Spleen (tissue), 11 donors: Measurements from ENCODE around the gene EIF4B. TPM values are rescaled to one million over a fixed set of nuclear protein-coding genes. Genes with fewer than 3 reads are reported as not detected.

Experiments
- DNase-seq: peaks from one replicate; pipeline ENCODE4 v3.0.0-alpha.2; 2020
- H3K27ac ChIP-seq, 8 donors: fragments of 200-600 bp; sonication (generic) in 7 of 8; 1 replicate in 4 of 8; 2 replicates in 4 of 8; pipeline versions ENCODE4 v1.5.0 to v1.8.0; 2016 to 2021; ENCODE audit warnings: inconsistent platforms in 4 of 8, mild to moderate bottlenecking in 4 of 8, moderate library complexity in 1 of 8
- H3K27me3 ChIP-seq, 7 donors: fragments of 200-600 bp; sonication (generic) in 6 of 7; replicated peaks in 1 of 7; 1 replicate in 4 of 7; 2 replicates in 3 of 7; pipeline versions ENCODE4 v1.5.0 to v1.8.0; 2016 to 2021; ENCODE audit warnings: inconsistent platforms in 3 of 7, mild to moderate bottlenecking in 1 of 7
- H3K36me3 ChIP-seq, 6 donors: fragments of 200-600 bp; sonication (generic) in 5 of 6; 1 replicate in 4 of 6; 2 replicates in 2 of 6; pipeline versions ENCODE4 v1.5.0 to v1.8.0; 2016 to 2021; ENCODE audit warnings: inconsistent platforms in 2 of 6
- H3K4me1 ChIP-seq, 6 donors: fragments of 200-600 bp; sonication (generic) in 5 of 6; 1 replicate in 3 of 6; 2 replicates in 3 of 6; pipeline versions ENCODE4 v1.5.0 to v1.8.0; 2016 to 2021; ENCODE audit warnings: inconsistent platforms in 3 of 6
- H3K4me3 ChIP-seq, 8 donors: fragments of 200-600 bp; sonication (generic) in 7 of 8; 1 replicate in 4 of 8; 2 replicates in 4 of 8; pipeline versions ENCODE4 v1.5.0 to v1.8.0; 2016 to 2021; ENCODE audit warnings: inconsistent platforms in 4 of 8, mild to moderate bottlenecking in 4 of 8, moderate library complexity in 2 of 8
- H3K9me3 ChIP-seq, 8 donors: fragments of 200-600 bp; sonication (generic) in 7 of 8; 1 replicate in 4 of 8; 2 replicates in 4 of 8; pipeline versions ENCODE4 v1.5.0 to v1.8.0; 2016 to 2021; ENCODE audit warnings: inconsistent platforms in 4 of 8
- CTCF ChIP-seq, 11 experiments: fragments of 200-600 bp in 7 of 11; fragments of 450-650 bp in 4 of 11; sonication (generic) in 4 of 11; IDR thresholded peaks in 8 of 11; conservative IDR thresholded peaks in 3 of 11; 1 replicate in 7 of 11; 2 replicates in 4 of 11; pipeline versions ENCODE4 v1.4.0 to v1.8.0; 2016 to 2021; ENCODE audit warnings: antibody characterized with exemption in 11 of 11, inconsistent platforms in 4 of 11, mild to moderate bottlenecking in 1 of 11
- POLR2A ChIP-seq, 3 donors: fragments of 450-650 bp; IDR thresholded peaks; one replicate each; pipeline ENCODE4 v1.5.1; 2017; ENCODE audit warnings: antibody characterized with exemption in 3 of 3, mild to moderate bottlenecking in 1 of 3
- POLR2AphosphoS5 ChIP-seq, 3 donors: sonication (generic); formaldehyde crosslinking; IDR thresholded peaks; one replicate each; pipeline ENCODE4 v1.5.1; 2017; ENCODE audit warnings: antibody characterized with exemption in 3 of 3
- WGBS, 5 donors: extraction: QIAGEN DNeasy Blood & Tissue Kit in 3 of 5; methylation state at CpG; one replicate each; pipeline versions ENCODE4 v1.1.5 to v1.1.7; 2013 to 2018; 5-methylcytosine and 5-hydroxymethylcytosine counted together
- intact Hi-C: fragments of 100-400 bp; cut with DNase I; formaldehyde crosslinking; loops from one replicate; pipeline ENCODE4 v1.15.0; 2023; ENCODE audit warnings: low total_unique reads
- polyA plus RNA-seq, 3 donors: library from polyadenylated mRNA; stranded (reverse); fragments of 200-250 nt; gene quantifications; one replicate each; pipeline ENCODE4 v1.2.1, GENCODE V29; 2013
- total RNA-seq, 7 donors: library from RNA; depleted of rRNA in 3 of 7; stranded (reverse); fragments of >200 nt in 3 of 7; fragmentation: NEBNext Ultra II Directional in 4 of 7; extraction: Animal tissue kit (Norgen Biotek cat#: 25700) in 4 of 7; gene quantifications; one replicate each; pipeline versions ENCODE4 v1.1.0 to v1.2.1, GENCODE V29; 2016 to 2021
- donor health status: healthy with polysubstance abuse.
- donor health status: DM: no; HTN: no; CAD: no; lungs with moderate emphysema.
- donor health status: DM: no; HTN: no; CAD: no.
- donor health status: Bipolar disorder and iron deficiency.
- donor health status: healthy.
- donor health status: DM: no; HTN: no; CAD: no.
- donor health status: DM: yes; HTN: yes; CAD: no.

The EIF4B gene
- total and polyA plus RNA-seq, 10 donors: 105 to 490 (median 398) TPM

GRCh38 chr12:53067074-53067992 lies 61.1 kb downstream of the EIF4B start:
- Histone ChIP-seq H3K27ac (peak overlapping the region in 5 of 8 donors; percentile 36 to 94 (median 79)), H3K4me3 (no peak overlapping the region), H3K4me1 (peaks cover 15 to 92% (median 61%) of the 10 kb centered on the region in 6 donors), H3K36me3 (peaks cover 0 to 100% (median 46%) of the 10 kb centered on the region in 6 donors), H3K9me3 (no peaks in the 10 kb centered on the region), H3K27me3 (no peaks in the 10 kb centered on the region)
- intact Hi-C loops: no loop called here
- TF ChIP-seq CTCF (IDR thresholded peaks at IDR 0.05 in 8 of 11, conservative IDR thresholded peaks at IDR 0.05 in 3 of 11) (no peak), POLR2AphosphoS5 (IDR thresholded peaks at IDR 0.05) (peak in 1 of 3 donors; percentile 6)
- no peak for DNase-seq
- 74 to 84% (median 80%) methylated on average over 7 of the region's 7 CpGs for WGBS, 5 donors

DNA sequence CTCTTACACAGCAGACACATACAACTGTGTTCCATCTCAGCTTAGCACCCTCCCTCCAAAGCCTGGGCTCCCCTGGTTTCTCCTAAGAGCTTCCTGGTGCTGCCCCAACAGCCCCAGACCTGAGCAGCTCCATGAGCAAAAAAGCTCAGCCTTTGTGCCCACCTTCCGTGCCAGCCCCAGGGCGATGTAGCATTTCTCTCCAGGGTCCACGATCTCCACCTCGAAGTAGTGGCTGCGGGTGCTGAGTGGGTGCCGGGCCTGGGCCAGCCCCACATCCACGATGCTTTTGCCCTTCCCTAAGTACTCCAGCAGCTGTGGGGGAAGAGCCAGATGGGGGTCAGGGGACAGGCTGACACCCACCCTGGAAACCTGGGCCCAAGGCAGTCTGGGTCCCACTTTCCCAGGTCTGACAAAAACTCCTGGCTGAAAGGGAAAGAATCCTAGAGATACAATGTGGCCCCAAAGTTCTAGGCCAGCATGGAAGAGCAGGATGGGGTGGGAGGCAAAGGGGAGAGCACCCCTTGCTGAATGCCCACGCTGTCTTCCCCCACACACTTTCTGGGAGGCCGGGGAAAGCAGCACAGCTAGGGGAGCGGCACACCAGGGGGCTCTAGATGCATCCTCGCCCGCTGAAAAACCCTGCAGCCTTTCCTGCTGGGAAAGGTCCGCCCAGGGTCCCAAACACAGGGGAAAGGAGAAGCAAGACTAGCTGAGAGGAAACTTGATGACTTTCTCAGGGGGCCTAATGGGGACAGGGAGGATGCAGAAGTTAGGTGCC lies 61.9 kb downstream of the EIF4B start:
- H3K4me1 ChIP-seq: peaks cover 22 to 94% (median 68%) of the 10 kb centered on the region in 6 donors
- WGBS, 5 donors: 83 to 93% (median 88%) methylated on average over 13 of the region's 13 CpGs
- peak overlapping the region in 6 of 8 donors; percentile 35 to 94 (median 74) for H3K27ac ChIP-seq
- intact Hi-C loops: loop anchor here (2.0 kb wide), 1 partner anchor 31 kb away; no protein-coding TSS in a partner anchor
- H3K4me3 ChIP-seq: no peak overlapping the region
- no peak for DNase-seq
- TF ChIP-seq POLR2AphosphoS5 (IDR thresholded peaks at IDR 0.05) (peak in 1 of 3 donors; percentile 61), POLR2A (IDR thresholded peaks at IDR 0.05) (no peak)
- no peaks in the 10 kb centered on the region for H3K27me3 ChIP-seq
- no peaks in the 10 kb centered on the region for H3K9me3 ChIP-seq
- H3K36me3 ChIP-seq: peaks cover 0 to 100% (median 45%) of the 10 kb centered on the region in 6 donors

- Histone ChIP-seq H3K4me1 (peaks cover 25 to 93% (median 69%) of the 10 kb centered on the region in 6 donors), H3K36me3 (peaks cover 0 to 100% (median 39%) of the 10 kb centered on the region in 6 donors), H3K27ac (peak overlapping the region in 6 of 8 donors; percentile 46 to 94 (median 74)), H3K9me3 (no peaks in the 10 kb centered on the region), H3K4me3 (no peak overlapping the region), H3K27me3 (no peaks in the 10 kb centered on the region)
- no peak for DNase-seq
- peak in 1 of 3 donors; percentile 39 for TF ChIP-seq POLR2AphosphoS5 (IDR thresholded peaks at IDR 0.05)
- no peak for TF ChIP-seq POLR2A (IDR thresholded peaks at IDR 0.05)
- intact Hi-C loops: loop anchor here (2.0 kb wide), 1 partner anchor 30 kb away; no protein-coding TSS in a partner anchor
- WGBS, 5 donors: 77 to 89% (median 84%) methylated on average over 15 of the region's 15 CpGs
Measured at GRCh38 chr12:53068811-53069585, 62.7 kb downstream of the EIF4B start.

GRCh38 chr12:53069621-53070410 lies 63.6 kb downstream of the EIF4B start:
- H3K36me3 ChIP-seq: peaks cover 0 to 100% (median 38%) of the 10 kb centered on the region in 6 donors
- DNase-seq: no peak
- H3K4me1 ChIP-seq: peaks cover 25 to 95% (median 73%) of the 10 kb centered on the region in 6 donors
- intact Hi-C loops: loop anchor here (2.0 to 10.0 kb wide), 2 partner anchors 29 to 135 kb away; partner anchors contain the start of gene ITGB7
- TF ChIP-seq POLR2AphosphoS5 (IDR thresholded peaks at IDR 0.05) (no peak), CTCF (IDR thresholded peaks at IDR 0.05 in 8 of 11, conservative IDR thresholded peaks at IDR 0.05 in 3 of 11) (no peak), POLR2A (IDR thresholded peaks at IDR 0.05) (no peak)
- no peaks in the 10 kb centered on the region for H3K27me3 ChIP-seq
- peak overlapping the region in 7 of 8 donors; percentile 46 to 94 (median 79) for H3K27ac ChIP-seq
- 75 to 85% (median 84%) methylated on average over 11 to 12 of the region's 12 CpGs for WGBS, 5 donors
- H3K4me3 ChIP-seq: no peak overlapping the region
- H3K9me3 ChIP-seq: no peaks in the 10 kb centered on the region
